ENCODE results near the gene TMEM214.

Gene TMEM214

GRCh38 chr2:27010139-27010538, 22.6 kb upstream of the TMEM214 start:
- no peak for DNase-seq (ENCODE audit: low spot score)

GRCh38 chr2:27013738-27014137, 19.0 kb upstream of the TMEM214 start:
- no peak for DNase-seq (ENCODE audit: low spot score)

- peak; percentile 55 for DNase-seq (ENCODE audit: low spot score)
These were observed 17.9 kb upstream of the TMEM214 start for GRCh38 chr2:27014771-27015433.

- peak; percentile 50 for DNase-seq (ENCODE audit: low spot score)
These were observed 15.9 kb upstream of the TMEM214 start for GRCh38 chr2:27016801-27017325.

- DNase-seq (ENCODE audit: low spot score): no peak
These were observed 14.6 kb upstream of the TMEM214 start for GRCh38 chr2:27018142-27018541.

GRCh38 chr2:27019459-27019858, 13.3 kb upstream of the TMEM214 start:
- no peak for DNase-seq (ENCODE audit: low spot score)

GRCh38 chr2:27019931-27020855, 12.6 kb upstream of the TMEM214 start:
- DNase-seq (ENCODE audit: low spot score): no peak

GRCh38 chr2:27021253-27022049, 11.3 kb upstream of the TMEM214 start:
- DNase-seq (ENCODE audit: low spot score): no peak

- DNase-seq (ENCODE audit: low spot score): no peak
These were observed 9.0 kb upstream of the TMEM214 start for GRCh38 chr2:27023740-27024139.

- no peak for DNase-seq (ENCODE audit: low spot score)
These were observed 8.6 kb upstream of the TMEM214 start for GRCh38 chr2:27024188-27024587.

GRCh38 chr2:27024812-27025211, 8.0 kb upstream of the TMEM214 start:
- DNase-seq (ENCODE audit: low spot score): no peak

- DNase-seq (ENCODE audit: low spot score): no peak
These were observed 7.4 kb upstream of the TMEM214 start for GRCh38 chr2:27025281-27025800.

GRCh38 chr2:27025861-27026851, 6.6 kb upstream of the TMEM214 start:
- DNase-seq (ENCODE audit: low spot score): no peak

- no peak for DNase-seq (ENCODE audit: low spot score)
These were observed 5.5 kb upstream of the TMEM214 start for GRCh38 chr2:27027211-27027651.

- no peak for DNase-seq (ENCODE audit: low spot score)
These were observed 3.7 kb upstream of the TMEM214 start for GRCh38 chr2:27029051-27029450.

GRCh38 chr2:27033253-27033852, 588 bp downstream of the TMEM214 start:
- no peak for DNase-seq (ENCODE audit: low spot score)

GRCh38 chr2:27038012-27038411, 5.2 kb downstream of the TMEM214 start:
- DNase-seq (ENCODE audit: low spot score): no peak

GRCh38 chr2:27038631-27039339, 6.0 kb downstream of the TMEM214 start:
- DNase-seq (ENCODE audit: low spot score): no peak

GRCh38 chr2:27039426-27039825, 6.7 kb downstream of the TMEM214 start:
- no peak for DNase-seq (ENCODE audit: low spot score)

- no peak for DNase-seq (ENCODE audit: low spot score)
These were observed 7.1 kb downstream of the TMEM214 start for GRCh38 chr2:27039871-27040270.

All from globus pallidus (tissue), 1 donor.